Activated B cell treated with CpG ODN at 0.5 μM for 24 hours (primary cell): ENCODE data around the gene STN1. TPM values are rescaled to one million over a fixed set of nuclear protein-coding genes. Genes with fewer than 3 reads are reported as not detected.
"Not testable (repeated sequence)": the region's sequence is repeated elsewhere in the genome, so short reads cannot be mapped to it uniquely, and the experiment has no call there.

Experiments used
- ATAC-seq: fragments of 200-7000 bp; cut with Tn5 transposase; one replicate; pipeline ENCODE4 v1.10.0; 2021; ENCODE audit warnings: low read depth, mild to moderate bottlenecking, moderate library complexity
- CTCF ChIA-PET: fragments of 350-600 bp; sonication (Branson Sonifier 250); formaldehyde crosslinking; loops from one replicate; lab custom pipeline; 2021; ENCODE audit warnings: antibody characterized with exemption; lab: Charles Lee
- POLR2A ChIA-PET: fragments of 350-600 bp; sonication (Branson Sonifier 250); formaldehyde crosslinking; loops from one replicate; lab custom pipeline; 2021; ENCODE audit warnings: antibody characterized with exemption; lab: Charles Lee
- DNase-seq: peaks from one replicate; pipeline ENCODE4 v3.0.0; 2022
- H3K27ac Mint-ChIP-seq: one replicate; pipeline ENCODE4 v1.8.0; 2020; ENCODE audit warnings: mixed read lengths
- H3K27me3 Mint-ChIP-seq: one replicate; pipeline ENCODE4 v1.8.0; 2021; ENCODE audit warnings: mixed read lengths
- H3K36me3 Mint-ChIP-seq: one replicate; pipeline ENCODE4 v1.8.0; 2021; ENCODE audit warnings: low read depth, mixed read lengths
- H3K4me1 Mint-ChIP-seq: one replicate; pipeline ENCODE4 v1.8.0; 2021; ENCODE audit warnings: mixed read lengths
- H3K4me3 Mint-ChIP-seq: one replicate; pipeline ENCODE4 v1.8.0; 2020; ENCODE audit warnings: mild to moderate bottlenecking, mixed read lengths
- H3K9me3 Mint-ChIP-seq: one replicate; pipeline ENCODE4 v1.8.0; 2020; ENCODE audit warnings: mixed read lengths
- intact Hi-C: fragments of 100-400 bp; cut with micrococcal nuclease; formaldehyde crosslinking; loops from one replicate; pipeline ENCODE4 v1.15.1; 2024
- total RNA-seq: library from RNA; stranded (reverse); gene quantifications from 2 replicates; pipeline ENCODE4 v1.2.3, GENCODE V29; 2022
- TF ChIP-seq, protein P1 (sequence below): fragments of 200-600 bp; IDR thresholded peaks from one replicate; pipeline ENCODE4 v1.8.0; 2022; ENCODE audit warnings: antibody characterized with exemption, mild to moderate bottlenecking

The STN1 gene
- total RNA-seq, 1 donor from 2014 or later = 14.0 TPM

DNA sequence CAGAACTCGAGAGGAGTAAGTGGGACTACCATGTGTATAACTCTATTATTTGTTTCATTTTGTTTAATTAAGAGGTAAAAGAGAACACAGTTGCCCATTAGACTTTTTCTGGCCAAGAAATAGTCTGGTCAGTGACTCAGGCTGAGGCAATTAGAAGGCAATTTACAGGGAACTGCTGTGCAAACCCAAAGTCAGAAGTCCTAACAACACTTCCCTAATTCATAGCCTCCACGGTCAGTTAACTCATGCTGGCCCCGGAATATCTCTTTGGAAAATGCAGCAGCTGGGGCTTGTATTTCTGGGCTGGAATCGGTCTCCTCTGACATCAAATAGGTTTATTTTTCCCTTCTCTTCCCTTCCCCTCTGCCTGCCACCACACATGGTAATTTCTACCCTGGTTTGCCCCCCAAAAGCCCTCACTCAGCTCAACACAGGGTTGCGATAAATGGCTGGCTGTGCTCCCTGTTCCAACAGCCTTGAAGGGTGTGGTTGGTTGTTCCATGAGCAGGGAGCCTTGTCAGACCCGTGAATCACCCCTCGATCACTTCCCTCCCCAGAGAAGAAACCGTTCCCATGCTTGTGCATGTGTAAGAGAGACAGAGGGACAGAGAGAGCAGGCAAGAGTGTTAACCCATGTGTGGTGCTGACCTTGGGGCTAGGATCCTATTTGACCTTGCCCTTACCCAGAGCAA, 68.0 kb downstream of the STN1 start:
- no peaks in the 10 kb centered on the region for H3K9me3 Mint-ChIP-seq
- TF ChIP-seq, protein P1, sequence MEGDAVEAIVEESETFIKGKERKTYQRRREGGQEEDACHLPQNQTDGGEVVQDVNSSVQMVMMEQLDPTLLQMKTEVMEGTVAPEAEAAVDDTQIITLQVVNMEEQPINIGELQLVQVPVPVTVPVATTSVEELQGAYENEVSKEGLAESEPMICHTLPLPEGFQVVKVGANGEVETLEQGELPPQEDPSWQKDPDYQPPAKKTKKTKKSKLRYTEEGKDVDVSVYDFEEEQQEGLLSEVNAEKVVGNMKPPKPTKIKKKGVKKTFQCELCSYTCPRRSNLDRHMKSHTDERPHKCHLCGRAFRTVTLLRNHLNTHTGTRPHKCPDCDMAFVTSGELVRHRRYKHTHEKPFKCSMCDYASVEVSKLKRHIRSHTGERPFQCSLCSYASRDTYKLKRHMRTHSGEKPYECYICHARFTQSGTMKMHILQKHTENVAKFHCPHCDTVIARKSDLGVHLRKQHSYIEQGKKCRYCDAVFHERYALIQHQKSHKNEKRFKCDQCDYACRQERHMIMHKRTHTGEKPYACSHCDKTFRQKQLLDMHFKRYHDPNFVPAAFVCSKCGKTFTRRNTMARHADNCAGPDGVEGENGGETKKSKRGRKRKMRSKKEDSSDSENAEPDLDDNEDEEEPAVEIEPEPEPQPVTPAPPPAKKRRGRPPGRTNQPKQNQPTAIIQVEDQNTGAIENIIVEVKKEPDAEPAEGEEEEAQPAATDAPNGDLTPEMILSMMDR = no peak
- peaks cover 26% of the 10 kb centered on the region for H3K4me1 Mint-ChIP-seq
- peaks cover 47% of the 10 kb centered on the region for H3K27me3 Mint-ChIP-seq
- H3K4me3 Mint-ChIP-seq = no peak overlapping the region
- no peaks in the 10 kb centered on the region for H3K36me3 Mint-ChIP-seq
- CTCF ChIA-PET = no interaction called here
- POLR2A ChIA-PET = no interaction called here
- intact Hi-C loops = loop anchor here (10.0 kb wide), 1 partner anchor 75 kb away; no protein-coding TSS in a partner anchor
- no peak overlapping the region for H3K27ac Mint-ChIP-seq
- DNase-seq = no peak
- ATAC-seq = no peak

DNA sequence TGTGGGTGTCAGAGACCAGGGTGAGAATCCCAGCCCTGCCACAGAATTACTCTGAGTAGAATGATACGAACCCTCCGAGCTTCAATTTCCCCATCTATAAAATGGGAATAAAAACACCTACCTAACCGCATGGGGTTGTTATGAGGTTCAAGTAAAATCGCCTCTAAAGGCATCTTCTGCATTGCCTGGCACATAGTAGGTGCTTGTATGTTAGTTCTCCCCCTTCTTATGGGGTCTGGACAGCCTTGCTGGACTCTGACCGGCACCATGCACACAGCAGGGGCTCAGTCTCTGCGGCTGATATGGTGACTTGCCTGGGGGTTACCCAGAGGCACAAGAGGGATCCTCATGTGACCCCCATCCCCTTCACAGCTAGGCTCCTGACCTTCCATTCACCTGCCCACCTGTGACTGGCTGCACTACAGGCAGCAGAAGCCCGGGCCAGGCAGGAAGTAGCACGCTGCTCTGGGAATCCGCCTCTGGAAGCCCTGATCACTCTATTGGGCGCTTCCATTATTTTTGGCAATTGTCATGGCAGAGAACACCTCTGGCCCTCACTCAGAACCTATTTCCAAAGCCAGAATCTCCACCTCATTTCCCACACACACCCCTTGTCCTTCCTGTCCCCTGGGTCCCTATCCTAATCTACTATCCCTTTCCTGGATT, 68.6 kb downstream of the STN1 start:
- TF ChIP-seq, protein P1 = no peak
- no peaks in the 10 kb centered on the region for H3K36me3 Mint-ChIP-seq
- intact Hi-C loops = no loop called here
- ATAC-seq = no peak
- no peak overlapping the region for H3K4me3 Mint-ChIP-seq
- peaks cover 23% of the 10 kb centered on the region for H3K4me1 Mint-ChIP-seq
- no peak for DNase-seq
- H3K9me3 Mint-ChIP-seq = no peaks in the 10 kb centered on the region
- CTCF ChIA-PET = no interaction called here
- H3K27ac Mint-ChIP-seq = no peak overlapping the region
- H3K27me3 Mint-ChIP-seq = peaks cover 43% of the 10 kb centered on the region
- POLR2A ChIA-PET = no interaction called here

DNA sequence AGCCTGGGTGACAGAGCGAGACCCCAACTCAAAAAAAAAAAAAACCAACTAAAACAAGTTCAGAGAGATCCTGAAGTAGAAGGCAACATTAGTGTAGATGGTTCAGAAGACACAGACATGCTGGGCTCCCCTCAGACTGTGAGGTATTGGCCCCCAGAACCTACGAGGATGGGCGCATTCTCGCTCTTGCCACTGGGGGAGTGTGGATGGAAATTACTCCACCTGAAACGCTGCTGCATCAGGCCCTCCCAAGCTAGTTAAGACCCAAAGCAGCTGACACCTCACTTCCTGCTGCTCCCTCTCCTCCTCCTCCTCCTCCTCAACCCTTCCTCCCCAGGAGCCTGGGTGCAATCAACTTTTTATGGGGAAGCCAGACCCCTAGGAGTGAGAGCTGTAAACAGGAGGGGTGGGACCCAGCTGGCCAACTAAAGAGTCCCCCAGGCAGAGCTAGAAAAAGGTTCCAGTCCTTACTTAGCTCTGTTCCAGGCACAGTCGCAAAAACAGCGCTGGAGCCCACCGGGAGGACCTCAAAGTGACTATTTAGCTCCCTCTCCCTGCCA, 70.0 kb downstream of the STN1 start:
- TF ChIP-seq, protein P1 = no peak
- no peak overlapping the region for H3K4me3 Mint-ChIP-seq
- H3K36me3 Mint-ChIP-seq = no peaks in the 10 kb centered on the region
- ChIA-PET CTCF (interaction anchor here (1.6 kb wide), 1 partner anchor 136 kb away, joined by 7 read pairs; no protein-coding TSS in a partner anchor), POLR2A (no interaction called here)
- H3K27me3 Mint-ChIP-seq = peaks cover 30% of the 10 kb centered on the region
- DNase-seq (no peak), ATAC-seq (no peak)
- no peaks in the 10 kb centered on the region for H3K9me3 Mint-ChIP-seq
- intact Hi-C loops = no loop called here
- H3K4me1 Mint-ChIP-seq = peaks cover 17% of the 10 kb centered on the region
- no peak overlapping the region for H3K27ac Mint-ChIP-seq

DNA sequence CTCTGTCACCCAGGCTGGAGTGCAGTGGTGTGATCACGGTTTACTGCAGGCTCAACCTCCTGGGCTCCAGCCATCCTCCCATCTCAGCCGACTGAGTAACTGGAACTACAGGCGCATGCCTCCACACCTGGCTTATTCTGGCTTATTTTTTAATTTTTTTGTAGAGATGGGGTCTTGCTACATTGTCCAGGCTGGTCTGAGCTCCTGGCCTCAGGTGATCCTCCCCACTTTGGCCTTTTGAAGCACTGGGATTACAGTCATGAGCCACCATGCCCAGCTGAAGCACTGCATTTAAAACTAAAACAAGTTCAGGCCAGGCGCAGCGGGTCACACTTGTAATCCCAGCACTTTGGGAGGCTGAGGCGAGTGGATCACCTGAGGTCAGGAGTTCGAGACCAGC, 70.6 kb downstream of the STN1 start:
- DNase-seq = no peak
- Mint-ChIP-seq H3K4me1 (peaks cover 17% of the 10 kb centered on the region), H3K27ac (no peak overlapping the region), H3K4me3 (no peak overlapping the region), H3K36me3 (no peaks in the 10 kb centered on the region), H3K27me3 (peaks cover 24% of the 10 kb centered on the region), H3K9me3 (no peaks in the 10 kb centered on the region)
- TF ChIP-seq, protein P1 = no peak
- POLR2A ChIA-PET = no interaction called here
- intact Hi-C loops = no loop called here
- no peak for ATAC-seq
- CTCF ChIA-PET = interaction anchor here (1.6 kb wide), 1 partner anchor 135 kb away, joined by 7 read pairs; no protein-coding TSS in a partner anchor

DNA sequence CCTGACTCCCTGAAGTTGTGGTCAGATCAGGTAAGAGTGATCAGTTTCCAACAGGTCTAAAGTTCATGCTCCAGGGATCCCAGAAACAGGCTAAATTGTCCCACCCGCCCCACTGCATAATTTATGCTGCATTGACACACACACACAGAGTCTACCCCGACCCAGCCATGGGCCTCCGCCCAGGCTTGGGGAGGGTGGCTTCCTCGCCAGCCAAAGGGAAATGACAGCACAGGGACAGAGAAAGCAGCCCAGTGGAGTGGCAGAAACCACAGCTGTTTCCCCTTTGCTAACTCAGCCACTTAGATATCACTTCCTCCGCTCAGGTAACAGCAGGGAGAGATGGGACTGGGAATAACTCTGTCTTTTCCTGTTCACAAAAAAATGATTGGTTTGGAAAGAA, 72.0 kb downstream of the STN1 start:
- ATAC-seq = peak; percentile 95
- Mint-ChIP-seq H3K4me1 (peaks cover 17% of the 10 kb centered on the region), H3K27ac (no peak overlapping the region), H3K4me3 (peak overlapping the region; percentile 36), H3K36me3 (no peaks in the 10 kb centered on the region), H3K27me3 (peaks cover 20% of the 10 kb centered on the region), H3K9me3 (no peaks in the 10 kb centered on the region)
- TF ChIP-seq, protein P1 = no peak
- intact Hi-C loops = loop anchor here (1.0 kb wide), 1 partner anchor 8 kb away; no protein-coding TSS in a partner anchor
- DNase-seq = peak; percentile 27
- ChIA-PET CTCF (interaction anchor here (0.6 to 1.0 kb wide), 2 partner anchors 127 to 133 kb away, joined by 3 to 5 read pairs; no protein-coding TSS in a partner anchor), POLR2A (interaction anchor here (0.6 kb wide), 2 partner anchors 65 to 221 kb away, joined by 4 to 6 read pairs; no protein-coding TSS in a partner anchor)

DNA sequence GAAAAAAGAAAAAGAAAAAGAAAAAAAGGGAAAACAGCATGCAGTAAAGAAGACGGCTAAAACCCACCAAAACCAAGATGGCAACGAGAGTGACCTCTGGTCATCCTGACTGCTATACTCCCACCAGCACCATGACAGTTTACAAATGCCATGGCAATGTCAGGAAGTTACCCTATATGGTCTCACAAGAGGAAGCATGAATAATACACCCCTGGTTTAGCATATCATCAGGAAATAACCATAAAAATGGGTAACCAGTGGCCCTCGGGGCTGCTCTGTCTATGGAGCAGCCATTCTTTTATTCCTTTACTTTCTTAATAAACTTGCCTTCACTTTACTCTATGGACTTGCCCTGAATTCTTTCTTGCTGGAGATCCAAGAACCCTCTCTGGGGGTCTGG, 72.6 kb downstream of the STN1 start:
- CTCF ChIA-PET = interaction anchor here (0.6 to 1.0 kb wide), 2 partner anchors 127 to 133 kb away, joined by 3 to 5 read pairs; no protein-coding TSS in a partner anchor

More for the DNA sequence above, 72.6 kb downstream of the STN1 start:
- ATAC-seq, H3K27ac Mint-ChIP-seq, intact Hi-C loops, H3K9me3 Mint-ChIP-seq, DNase-seq, H3K36me3 Mint-ChIP-seq: not testable (repeated sequence)
- H3K4me3 Mint-ChIP-seq = peak overlapping the region; percentile 36
- POLR2A ChIA-PET = interaction anchor here (0.6 kb wide), 2 partner anchors 66 to 222 kb away, joined by 4 to 6 read pairs; no protein-coding TSS in a partner anchor
- H3K4me1 Mint-ChIP-seq = peaks cover 17% of the 10 kb centered on the region
- peaks cover 19% of the 10 kb centered on the region for H3K27me3 Mint-ChIP-seq
